Activated CD4-positive, alpha-beta memory T cell treated with anti-CD3 and anti-CD28 coated beads for 36 hours (primary cell): ENCODE data around the gene BCL2L13. TPM values are rescaled to one million over a fixed set of nuclear protein-coding genes. Genes with fewer than 3 reads are reported as not detected.
A peak's percentile ranks its signal among the peaks of the same experiment; 100 is the strongest.

Experiments
- CTCF ChIA-PET: fragments of 350-600 bp; sonication (Branson Sonifier 250); formaldehyde crosslinking; loops from one replicate; lab custom pipeline; 2021; ENCODE audit warnings: antibody characterized with exemption, inconsistent platforms; lab: Charles Lee
- POLR2A ChIA-PET: fragments of 350-600 bp; sonication (Branson Sonifier 250); formaldehyde crosslinking; loops from one replicate; lab custom pipeline; 2021; ENCODE audit warnings: antibody characterized with exemption; lab: Charles Lee
- DNase-seq: peaks from one replicate; pipeline ENCODE4 v3.0.0-alpha.2; 2020
- H3K27ac Mint-ChIP-seq: one replicate; pipeline ENCODE4 v1.8.0; 2021; ENCODE audit warnings: mixed read lengths
- H3K27me3 Mint-ChIP-seq: one replicate; pipeline ENCODE4 v1.8.0; 2021; ENCODE audit warnings: mixed read lengths
- H3K36me3 Mint-ChIP-seq: one replicate; pipeline ENCODE4 v1.8.0; 2021; ENCODE audit warnings: mixed read lengths
- H3K4me1 Mint-ChIP-seq: one replicate; pipeline ENCODE4 v1.8.0; 2021; ENCODE audit warnings: low read depth, mixed read lengths
- H3K4me3 Mint-ChIP-seq: one replicate; pipeline ENCODE4 v1.8.0; 2021; ENCODE audit warnings: mild to moderate bottlenecking, mixed read lengths
- H3K9me3 Mint-ChIP-seq: one replicate; pipeline ENCODE4 v1.8.0; 2021; ENCODE audit warnings: mixed read lengths
- intact Hi-C: fragments of 100-400 bp; cut with micrococcal nuclease; formaldehyde crosslinking; loops from one replicate; pipeline ENCODE4 v1.15.1; 2023
- total RNA-seq, 2 experiments: library from RNA; stranded (reverse); gene quantifications; one replicate each; pipeline ENCODE4 v1.2.3, GENCODE V29; 2021

BCL2L13 gene, protein sequence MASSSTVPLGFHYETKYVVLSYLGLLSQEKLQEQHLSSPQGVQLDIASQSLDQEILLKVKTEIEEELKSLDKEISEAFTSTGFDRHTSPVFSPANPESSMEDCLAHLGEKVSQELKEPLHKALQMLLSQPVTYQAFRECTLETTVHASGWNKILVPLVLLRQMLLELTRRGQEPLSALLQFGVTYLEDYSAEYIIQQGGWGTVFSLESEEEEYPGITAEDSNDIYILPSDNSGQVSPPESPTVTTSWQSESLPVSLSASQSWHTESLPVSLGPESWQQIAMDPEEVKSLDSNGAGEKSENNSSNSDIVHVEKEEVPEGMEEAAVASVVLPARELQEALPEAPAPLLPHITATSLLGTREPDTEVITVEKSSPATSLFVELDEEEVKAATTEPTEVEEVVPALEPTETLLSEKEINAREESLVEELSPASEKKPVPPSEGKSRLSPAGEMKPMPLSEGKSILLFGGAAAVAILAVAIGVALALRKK
- total RNA-seq: 10 to 100 TPM; 34.5 to 36.2 TPM

GRCh38 chr22:17638432-17639246 lies at the start of gene BCL2L13:
Gene BCL2L13, plus strand, starts transcription at chr22:17638757. Its CDS starts 16,955 bp downstream, at chr22:17655712.
- peak; percentile 93 for DNase-seq
- CTCF ChIA-PET: interaction anchor here (1.2 kb wide), 3 partner anchors 192 to 551 kb away, joined by 3 to 6 read pairs (median 3); no protein-coding TSS in a partner anchor
- Mint-ChIP-seq H3K27me3 (no peaks in the 10 kb centered on the region), H3K27ac (peak within 1 kb of the TSS; percentile 89), H3K36me3 (peaks cover 14% of the 10 kb centered on the region), H3K4me1 (peaks cover 21% of the 10 kb centered on the region), H3K4me3 (peak within 1 kb of the TSS; percentile 87), H3K9me3 (no peaks in the 10 kb centered on the region)
- POLR2A ChIA-PET: interaction anchor here (0.5 to 1.6 kb wide), 13 partner anchors 17 to 480 kb away, joined by 3 to 6 read pairs (median 4); partner anchors contain the start of genes HDHD5 and PEX26
- intact Hi-C loops: loop anchor here (1.0 to 5.0 kb wide), 3 partner anchors 10 to 439 kb away; partner anchors contain the start of genes ATP6V1E1 and PEX26

DNA sequence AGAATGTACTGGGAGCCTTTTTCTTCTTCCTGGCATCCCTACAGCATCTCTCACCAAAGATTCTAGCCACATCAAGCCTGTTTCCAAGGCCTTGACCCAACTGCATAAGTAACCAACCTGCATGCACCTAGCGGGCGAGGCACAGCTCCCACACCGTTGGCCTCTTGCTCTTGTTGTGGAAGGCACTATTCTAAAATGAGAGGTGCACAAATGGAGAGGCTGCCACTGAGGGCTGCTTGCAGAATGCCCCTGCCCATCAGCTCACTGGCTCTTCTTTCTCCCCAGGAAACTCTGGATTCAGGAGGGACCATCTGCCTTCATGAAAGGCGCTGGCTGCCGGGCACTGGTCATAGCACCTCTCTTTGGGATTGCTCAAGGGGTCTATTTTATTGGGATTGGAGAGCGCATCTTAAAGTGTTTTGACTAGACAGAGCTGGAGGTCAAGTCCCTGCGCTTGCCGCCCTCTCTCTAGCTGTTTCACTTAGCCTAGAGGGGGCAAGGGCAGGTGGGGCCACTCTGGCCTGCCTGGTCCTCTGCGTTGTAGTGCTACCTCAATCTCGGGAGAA lies 48.7 kb upstream of the BCL2L13 start:
- H3K4me3 Mint-ChIP-seq: no peak overlapping the region
- H3K27me3 Mint-ChIP-seq: no peaks in the 10 kb centered on the region
- H3K36me3 Mint-ChIP-seq: peaks cover 33% of the 10 kb centered on the region
- no peaks in the 10 kb centered on the region for H3K4me1 Mint-ChIP-seq
- H3K9me3 Mint-ChIP-seq: no peaks in the 10 kb centered on the region
- ChIA-PET CTCF (no interaction called here), POLR2A (no interaction called here)
- H3K27ac Mint-ChIP-seq: no peak overlapping the region
- DNase-seq: no peak
- intact Hi-C loops: no loop called here

DNA sequence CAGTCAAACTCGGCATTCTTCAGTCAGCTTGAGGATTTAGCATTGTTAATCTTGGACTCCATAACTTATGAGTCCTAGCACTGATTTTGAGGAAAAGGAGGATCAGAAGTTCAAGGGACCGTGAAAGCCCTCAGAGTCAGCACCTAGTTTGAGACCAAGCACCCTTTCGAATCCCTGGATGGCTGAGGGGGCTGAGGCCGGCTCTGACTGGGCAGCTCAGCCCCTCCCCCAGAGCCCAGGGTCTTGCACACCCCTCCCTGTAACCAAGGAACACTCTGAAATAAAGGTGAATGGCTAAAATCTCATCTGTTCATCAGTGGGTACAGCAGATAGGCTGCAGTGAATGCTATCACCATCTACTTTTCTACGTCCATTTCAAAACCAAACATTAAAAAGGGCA lies 48.0 kb upstream of the BCL2L13 start:
- Mint-ChIP-seq H3K9me3 (no peaks in the 10 kb centered on the region), H3K36me3 (peaks cover 37% of the 10 kb centered on the region), H3K27me3 (no peaks in the 10 kb centered on the region), H3K4me3 (no peak overlapping the region), H3K4me1 (no peaks in the 10 kb centered on the region), H3K27ac (no peak overlapping the region)
- ChIA-PET POLR2A (no interaction called here), CTCF (no interaction called here)
- intact Hi-C loops: no loop called here
- no peak for DNase-seq

DNA sequence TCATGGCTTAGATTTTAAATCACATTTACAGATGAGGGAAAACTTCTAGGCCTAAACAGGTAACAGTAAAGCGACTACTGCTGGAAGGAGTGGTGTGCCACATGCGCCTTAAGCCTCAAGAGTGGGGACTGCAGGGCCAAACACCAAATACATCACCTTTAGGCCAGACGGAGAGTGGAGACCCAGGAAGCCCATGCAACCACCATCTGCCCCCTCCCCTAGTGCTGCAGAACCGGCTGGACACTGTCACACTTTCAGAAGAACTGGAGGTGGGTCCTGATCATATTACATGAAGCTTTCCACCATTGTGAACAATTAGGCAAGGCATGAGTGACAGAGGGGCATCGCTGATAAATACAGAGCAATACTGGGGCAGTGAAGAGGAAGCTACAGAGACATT lies 46.4 kb upstream of the BCL2L13 start:
- Mint-ChIP-seq H3K36me3 (peaks cover 46% of the 10 kb centered on the region), H3K27ac (no peak overlapping the region), H3K27me3 (no peaks in the 10 kb centered on the region), H3K9me3 (no peaks in the 10 kb centered on the region), H3K4me1 (peaks cover under 1% of the 10 kb centered on the region), H3K4me3 (no peak overlapping the region)
- DNase-seq: no peak
- POLR2A ChIA-PET: no interaction called here
- CTCF ChIA-PET: interaction anchor here (0.8 kb wide), 1 partner anchor 420 kb away, joined by 3 read pairs; no protein-coding TSS in a partner anchor
- intact Hi-C loops: no loop called here

DNA sequence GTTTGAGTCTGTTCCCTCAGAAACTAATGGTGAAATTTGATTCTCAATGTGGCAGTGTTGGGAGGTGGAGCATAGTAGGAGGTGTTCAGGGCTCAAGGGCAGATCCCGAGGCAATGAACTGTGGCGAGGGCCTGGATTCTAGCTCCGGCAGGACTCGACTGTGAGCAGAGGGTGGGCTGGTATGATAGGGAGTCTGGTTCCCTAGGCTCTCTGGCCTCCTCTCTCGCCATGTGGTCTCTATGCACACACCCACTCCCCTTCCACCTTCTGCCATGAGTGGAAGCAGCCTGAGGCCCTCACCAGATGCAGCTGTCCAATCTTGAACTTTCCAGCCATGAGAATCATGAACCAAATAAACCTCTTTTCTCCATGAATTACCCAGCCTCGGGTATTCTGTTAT lies 42.3 kb upstream of the BCL2L13 start:
- Mint-ChIP-seq H3K9me3 (no peaks in the 10 kb centered on the region), H3K27ac (peak overlapping the region; percentile 34)
- CTCF ChIA-PET: no interaction called here

GRCh38 chr22:17597217-17597616 lies 41.3 kb upstream of the BCL2L13 start:
- H3K36me3 Mint-ChIP-seq: peaks cover 45% of the 10 kb centered on the region
- peak overlapping the region; percentile 56 for H3K27ac Mint-ChIP-seq
- DNase-seq: no peak
- no peaks in the 10 kb centered on the region for H3K27me3 Mint-ChIP-seq
- intact Hi-C loops: no loop called here
- no peaks in the 10 kb centered on the region for H3K9me3 Mint-ChIP-seq
- H3K4me1 Mint-ChIP-seq: peaks cover 2% of the 10 kb centered on the region
- CTCF ChIA-PET: no interaction called here
- H3K4me3 Mint-ChIP-seq: no peak overlapping the region
- POLR2A ChIA-PET: interaction anchor here (1.0 kb wide), 1 partner anchor 522 kb away, joined by 3 read pairs; no protein-coding TSS in a partner anchor

More for the DNA sequence above, 42.3 kb upstream of the BCL2L13 start:
- no peaks in the 10 kb centered on the region for H3K27me3 Mint-ChIP-seq
- intact Hi-C loops: no loop called here
- POLR2A ChIA-PET: no interaction called here
- no peak overlapping the region for H3K4me3 Mint-ChIP-seq
- peaks cover 2% of the 10 kb centered on the region for H3K4me1 Mint-ChIP-seq
- peaks cover 52% of the 10 kb centered on the region for H3K36me3 Mint-ChIP-seq
- no peak for DNase-seq

- intact Hi-C loops: no loop called here
- Mint-ChIP-seq H3K9me3 (no peaks in the 10 kb centered on the region), H3K4me3 (no peak overlapping the region), H3K4me1 (peaks cover 2% of the 10 kb centered on the region), H3K36me3 (peaks cover 37% of the 10 kb centered on the region), H3K27me3 (no peaks in the 10 kb centered on the region), H3K27ac (no peak overlapping the region)
- no peak for DNase-seq
- ChIA-PET CTCF (no interaction called here), POLR2A (no interaction called here)
Measured at GRCh38 chr22:17598318-17598717, 40.2 kb upstream of the BCL2L13 start.

DNA sequence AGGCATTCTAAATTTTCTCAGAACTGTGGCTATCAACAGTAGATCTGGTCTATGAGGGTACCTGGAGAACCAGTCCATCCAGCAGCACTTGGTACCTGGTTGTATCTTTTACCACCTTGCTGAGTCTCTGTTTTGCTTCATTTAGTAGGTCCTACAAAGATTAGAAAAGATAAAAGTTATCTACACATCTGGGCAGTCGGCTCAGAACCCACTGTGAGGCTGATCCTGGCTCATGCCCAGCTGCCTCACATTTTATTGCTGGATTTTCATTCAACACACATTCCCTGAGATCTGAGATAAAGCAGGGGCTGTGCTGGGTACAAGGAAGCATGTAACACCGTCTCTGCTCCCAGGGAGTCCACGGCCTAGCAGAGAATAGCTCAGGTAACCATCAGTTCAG lies 37.5 kb upstream of the BCL2L13 start:
- ChIA-PET CTCF (interaction anchor here (0.7 kb wide), 1 partner anchor 17 kb away, joined by 4 read pairs; no protein-coding TSS in a partner anchor), POLR2A (no interaction called here)
- intact Hi-C loops: no loop called here
- Mint-ChIP-seq H3K9me3 (no peaks in the 10 kb centered on the region), H3K4me3 (no peak overlapping the region), H3K27ac (no peak overlapping the region), H3K36me3 (peaks cover 26% of the 10 kb centered on the region), H3K27me3 (no peaks in the 10 kb centered on the region), H3K4me1 (peaks cover 2% of the 10 kb centered on the region)
- DNase-seq: no peak

DNA sequence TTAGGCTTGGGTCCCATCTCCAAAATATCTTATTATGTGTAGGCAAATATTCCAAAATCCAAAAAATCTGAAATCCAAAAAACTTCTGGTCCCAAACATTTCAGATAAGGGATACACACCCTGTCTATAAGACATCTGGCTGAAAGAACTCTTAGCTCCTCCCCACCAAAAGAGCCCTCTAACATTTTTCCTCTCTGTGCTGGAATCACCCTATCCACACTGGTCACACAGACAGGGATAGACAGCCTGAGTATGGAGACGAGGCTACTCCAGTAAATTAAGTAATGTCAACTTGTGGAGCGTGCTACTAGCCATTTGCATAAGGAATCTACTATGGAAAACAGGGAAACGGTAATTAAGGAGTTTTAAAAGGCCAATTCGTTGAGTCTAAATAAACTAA lies 34.9 kb upstream of the BCL2L13 start:
- ChIA-PET POLR2A (no interaction called here), CTCF (no interaction called here)
- intact Hi-C loops: no loop called here
- Mint-ChIP-seq H3K4me1 (peaks cover 3% of the 10 kb centered on the region), H3K4me3 (no peak overlapping the region), H3K36me3 (peaks cover 10% of the 10 kb centered on the region), H3K9me3 (no peaks in the 10 kb centered on the region), H3K27ac (no peak overlapping the region), H3K27me3 (no peaks in the 10 kb centered on the region)
- no peak for DNase-seq

GRCh38 chr22:17606496-17606895 lies 32.1 kb upstream of the BCL2L13 start:
- Mint-ChIP-seq H3K4me1 (peaks cover 3% of the 10 kb centered on the region), H3K27me3 (no peaks in the 10 kb centered on the region), H3K9me3 (no peaks in the 10 kb centered on the region), H3K27ac (no peak overlapping the region), H3K4me3 (no peak overlapping the region), H3K36me3 (peaks cover 9% of the 10 kb centered on the region)
- CTCF ChIA-PET: no interaction called here
- POLR2A ChIA-PET: interaction anchor here (1.0 kb wide), 1 partner anchor 32 kb away, joined by 3 read pairs; the partner anchor contains the start of gene BCL2L13
- no peak for DNase-seq
- intact Hi-C loops: no loop called here

GRCh38 chr22:17607891-17608521 lies 30.6 kb upstream of the BCL2L13 start:
- peaks cover 3% of the 10 kb centered on the region for H3K4me1 Mint-ChIP-seq
- ChIA-PET CTCF (no interaction called here), POLR2A (no interaction called here)
- H3K4me3 Mint-ChIP-seq: no peak overlapping the region
- H3K27me3 Mint-ChIP-seq: no peaks in the 10 kb centered on the region
- H3K27ac Mint-ChIP-seq: no peak overlapping the region
- no peak for DNase-seq
- H3K9me3 Mint-ChIP-seq: no peaks in the 10 kb centered on the region
- intact Hi-C loops: no loop called here
- peaks cover 16% of the 10 kb centered on the region for H3K36me3 Mint-ChIP-seq
